H9 (cell line): ENCODE measurements around the gene PARP3. TPM values are rescaled to one million over a fixed set of nuclear protein-coding genes. Genes with fewer than 3 reads are reported as not detected.

Experiments
- DNase-seq: peaks from one replicate; pipeline ENCODE4 v3.0.0-alpha.2; 2017
- H2AFZ ChIP-seq: one replicate; pipeline ENCODE4 v1.6.1; 2013; ENCODE audit warnings: mild to moderate bottlenecking, low read length, control low read depth, moderate library complexity
- H2AK5ac ChIP-seq: 2 replicates; pipeline ENCODE4 v1.6.1; 2013; ENCODE audit warnings: low read length, control low read depth, mixed read lengths; ENCODE audit not compliant: insufficient read length
- H2BK120ac ChIP-seq: one replicate; pipeline ENCODE4 v1.6.1; 2013; ENCODE audit warnings: low read depth, mild to moderate bottlenecking, low read length, control low read depth, inconsistent platforms; ENCODE audit not compliant: poor library complexity, severe bottlenecking
- H2BK12ac ChIP-seq: 2 replicates; pipeline ENCODE4 v1.6.1; 2013; ENCODE audit warnings: low read length, control low read depth, mixed read lengths, low read depth; ENCODE audit not compliant: insufficient read length
- H2BK15ac ChIP-seq: 2 replicates; pipeline ENCODE4 v1.6.1; 2013; ENCODE audit warnings: low read depth, low read length, control low read depth
- H2BK20ac ChIP-seq: one replicate; pipeline ENCODE4 v1.6.1; 2013; ENCODE audit warnings: low read depth, mild to moderate bottlenecking, low read length, control low read depth, inconsistent platforms; ENCODE audit not compliant: poor library complexity, severe bottlenecking
- H2BK5ac ChIP-seq: 2 replicates; pipeline ENCODE4 v1.6.1; 2013; ENCODE audit warnings: low read length, control low read depth, mixed read lengths; ENCODE audit not compliant: insufficient read length
- H3K14ac ChIP-seq: 2 replicates; pipeline ENCODE4 v1.6.1; 2013; ENCODE audit warnings: low read length, control low read depth; ENCODE audit not compliant: insufficient read depth
- H3K18ac ChIP-seq: 2 replicates; pipeline ENCODE4 v1.6.1; 2013; ENCODE audit warnings: low read depth, mild to moderate bottlenecking, mixed read lengths, low read length, control low read depth; ENCODE audit not compliant: insufficient read length
- H3K23ac ChIP-seq: 2 replicates; pipeline ENCODE4 v1.6.1; 2013; ENCODE audit warnings: low read length, control low read depth, mixed read lengths, low read depth; ENCODE audit not compliant: insufficient read length
- H3K23me2 ChIP-seq: 2 replicates; pipeline ENCODE4 v1.6.1; 2013; ENCODE audit warnings: low read depth, mild to moderate bottlenecking, mixed read lengths, low read length, control low read depth; ENCODE audit not compliant: insufficient read length, poor library complexity, severe bottlenecking
- H3K27ac ChIP-seq: 2 replicates; pipeline ENCODE4 v1.5.1; 2013; ENCODE audit warnings: low read length, control low read depth, mixed read lengths, low read depth; ENCODE audit not compliant: insufficient read length
- H3K27me3 ChIP-seq: 2 replicates; pipeline ENCODE4 v1.6.1; 2013; ENCODE audit warnings: low read length, control low read depth, inconsistent platforms; ENCODE audit not compliant: insufficient read depth
- H3K4ac ChIP-seq: 2 replicates; pipeline ENCODE4 v1.6.1; 2013; ENCODE audit warnings: low read depth, mild to moderate bottlenecking, control low read depth, inconsistent platforms, low read length, moderate library complexity
- H3K4me1 ChIP-seq: 2 replicates; pipeline ENCODE4 v1.6.1; 2013; ENCODE audit warnings: low read length, control low read depth, inconsistent platforms; ENCODE audit not compliant: insufficient read depth
- H3K4me2 ChIP-seq: 2 replicates; pipeline ENCODE4 v1.6.1; 2013; ENCODE audit warnings: low read length, control low read depth, mixed read lengths; ENCODE audit not compliant: insufficient read length, insufficient read depth
- H3K56ac ChIP-seq: 2 replicates; pipeline ENCODE4 v1.6.1; 2013; ENCODE audit warnings: low read depth, mild to moderate bottlenecking, mixed read lengths, low read length, control low read depth; ENCODE audit not compliant: insufficient read length
- H3K79me1 ChIP-seq: 2 replicates; pipeline ENCODE4 v1.6.1; 2013; ENCODE audit warnings: low read depth, mild to moderate bottlenecking, moderate library complexity, low read length, control low read depth, inconsistent platforms; ENCODE audit not compliant: insufficient read depth, poor library complexity, severe bottlenecking
- H3K79me2 ChIP-seq: 2 replicates; pipeline ENCODE4 v1.6.1; 2013; ENCODE audit warnings: low read length, control low read depth, inconsistent platforms; ENCODE audit not compliant: insufficient read depth
- H3K9ac ChIP-seq: 2 replicates; pipeline ENCODE4 v1.6.1; 2013; ENCODE audit warnings: low read length, control low read depth, mixed read lengths; ENCODE audit not compliant: insufficient read length; ENCODE audit errors: extremely low read depth
- H3K9me3 ChIP-seq: one replicate; pipeline ENCODE4 v1.6.1; 2013; ENCODE audit warnings: low read depth, low read length, inconsistent platforms; ENCODE audit not compliant: control insufficient read depth
- H3T11ph ChIP-seq: one replicate; pipeline ENCODE4 v1.6.1; 2013; ENCODE audit warnings: mild to moderate bottlenecking, low read length, control low read depth, inconsistent platforms
- H4K20me1 ChIP-seq: one replicate; pipeline ENCODE4 v1.6.1; 2013; ENCODE audit not compliant: control insufficient read depth, insufficient read length, insufficient read depth
- H4K5ac ChIP-seq: 2 replicates; pipeline ENCODE4 v1.6.1; 2013; ENCODE audit warnings: low read depth, mild to moderate bottlenecking, mixed read lengths, low read length, control low read depth; ENCODE audit not compliant: insufficient read length
- H4K8ac ChIP-seq: replicated peaks from 2 replicates; pipeline ENCODE4 v1.6.1; 2013; ENCODE audit warnings: low read length, control low read depth, mixed read lengths, low read depth; ENCODE audit not compliant: insufficient read length
- H4K91ac ChIP-seq: 2 replicates; pipeline ENCODE4 v1.6.1; 2013; ENCODE audit warnings: low read depth, mild to moderate bottlenecking, moderate library complexity, mixed read lengths, low read length, control low read depth; ENCODE audit not compliant: insufficient read length
- H3K27ac Mint-ChIP-seq, 3 experiments: 2 replicates in 2 of 3; 3 replicates in 1 of 3; pipeline ENCODE4 v1.8.0; 2020 to 2021; ENCODE audit warnings: mixed read lengths in 3 of 3, mild to moderate bottlenecking in 1 of 3, moderate library complexity in 1 of 3
- H3K27me3 Mint-ChIP-seq: 2 replicates; pipeline ENCODE4 v1.8.0; 2021; ENCODE audit warnings: low read depth, mild to moderate bottlenecking, moderate library complexity, mixed read lengths
- H3K36me3 Mint-ChIP-seq, 3 experiments: 2 replicates in 2 of 3; 3 replicates in 1 of 3; pipeline ENCODE4 v1.8.0; 2020 to 2021; ENCODE audit warnings: low read depth in 3 of 3, mixed read lengths in 3 of 3; ENCODE audit not compliant: insufficient read depth in 1 of 3
- H3K4me1 Mint-ChIP-seq, 2 experiments: 2 replicates each; pipeline ENCODE4 v1.8.0; 2020; ENCODE audit warnings: mixed read lengths in 2 of 2
- H3K4me3 Mint-ChIP-seq, 2 experiments: 2 replicates in 1 of 2; 3 replicates in 1 of 2; pipeline ENCODE4 v1.8.0; 2020 to 2021; ENCODE audit warnings: mild to moderate bottlenecking in 2 of 2, mixed read lengths in 2 of 2, moderate library complexity in 1 of 2
- H3K9me3 Mint-ChIP-seq, 2 experiments: 2 replicates in 1 of 2; 3 replicates in 1 of 2; pipeline ENCODE4 v1.8.0; 2020; ENCODE audit warnings: mild to moderate bottlenecking in 2 of 2, mixed read lengths in 2 of 2, moderate library complexity in 1 of 2
- WGBS: extraction: QIAGEN DNeasy Blood & Tissue Kit; methylation state at CpG from one replicate; pipeline ENCODE4 v1.1.7; 2013; ENCODE audit warnings: missing lambda C conversion rate, low lambda C conversion rate, mixed read lengths; ENCODE audit not compliant: insufficient read length; ENCODE audit errors: extremely low coverage; 5-methylcytosine and 5-hydroxymethylcytosine counted together
- total RNA-seq: library from RNA; stranded (reverse); gene quantifications from 2 replicates; pipeline ENCODE4 v1.2.1, GENCODE V29; 2021
- TF ChIP-seq, protein P1 (sequence below): fragments of 200-600 bp; sonication (generic); conservative IDR thresholded peaks from 3 replicates; pipeline ENCODE4 v1.8.0; 2021; ENCODE audit warnings: antibody characterized with exemption, mild to moderate bottlenecking

PARP3 gene
- total RNA-seq, 1 experiment from 2014 or later, result 1.3 TPM

DNA sequence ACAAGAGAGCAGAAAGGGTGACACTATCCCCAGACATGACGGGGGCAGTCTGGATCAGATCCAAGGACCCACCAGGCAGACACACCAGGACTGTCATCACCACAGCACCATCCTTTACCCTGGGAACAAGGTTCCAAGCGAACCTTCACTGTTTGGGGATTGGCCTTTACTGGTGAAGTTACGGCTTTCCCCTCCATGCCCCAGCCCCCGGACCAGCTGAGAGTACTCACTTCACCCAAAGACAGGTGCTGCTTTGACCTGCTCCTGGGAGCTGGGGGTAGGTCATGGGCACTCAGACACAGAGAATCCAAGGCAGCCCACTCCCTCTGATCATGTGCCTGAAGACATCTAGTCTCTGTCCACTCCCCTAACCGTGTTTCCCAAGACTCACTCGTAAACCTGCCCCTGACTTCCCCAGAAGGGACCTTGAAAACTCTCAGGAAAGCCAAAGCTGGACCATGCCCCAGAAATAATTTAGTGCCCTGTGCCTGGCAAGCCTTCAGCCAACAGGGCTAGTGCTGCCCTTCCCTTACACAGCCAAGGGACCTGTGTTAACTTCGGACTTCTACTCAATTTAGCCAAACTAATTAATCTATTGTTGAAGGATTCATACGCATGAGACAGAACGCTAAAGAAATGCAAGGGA lies 3.3 kb upstream of the PARP3 start:
- Histone ChIP-seq H3K79me1 (peaks cover 14% of the 10 kb centered on the region), H3K9me3 (no peaks in the 10 kb centered on the region), H2BK12ac (no peak overlapping the region), H2BK120ac (no peak overlapping the region), H2BK20ac (no peak overlapping the region), H2AK5ac (no peak overlapping the region), H4K91ac (no peak overlapping the region), H3K4ac (no peak overlapping the region), H4K20me1 (no peaks in the 10 kb centered on the region), H4K5ac (no peak overlapping the region), H2BK15ac (no peak overlapping the region), H3K9ac (no peak overlapping the region), H3K27ac (no peak overlapping the region), H3K79me2 (peaks cover 10% of the 10 kb centered on the region), H3K23me2 (peaks cover 16% of the 10 kb centered on the region), H3K4me2 (no peak overlapping the region), H3K18ac (no peak overlapping the region), H4K8ac (no peak overlapping the region), H3K56ac (no peak overlapping the region), H3T11ph (no peak overlapping the region), H3K14ac (no peak overlapping the region), H2BK5ac (no peak overlapping the region), H3K23ac (no peak overlapping the region), H2AFZ (no peak overlapping the region), H3K27me3 (no peaks in the 10 kb centered on the region), H3K4me1 (0 out of 2 replicates have a peak, but pooled peaks cover 2% of the 10 kb centered on the region)
- no peak for DNase-seq
- TF ChIP-seq, protein P1, sequence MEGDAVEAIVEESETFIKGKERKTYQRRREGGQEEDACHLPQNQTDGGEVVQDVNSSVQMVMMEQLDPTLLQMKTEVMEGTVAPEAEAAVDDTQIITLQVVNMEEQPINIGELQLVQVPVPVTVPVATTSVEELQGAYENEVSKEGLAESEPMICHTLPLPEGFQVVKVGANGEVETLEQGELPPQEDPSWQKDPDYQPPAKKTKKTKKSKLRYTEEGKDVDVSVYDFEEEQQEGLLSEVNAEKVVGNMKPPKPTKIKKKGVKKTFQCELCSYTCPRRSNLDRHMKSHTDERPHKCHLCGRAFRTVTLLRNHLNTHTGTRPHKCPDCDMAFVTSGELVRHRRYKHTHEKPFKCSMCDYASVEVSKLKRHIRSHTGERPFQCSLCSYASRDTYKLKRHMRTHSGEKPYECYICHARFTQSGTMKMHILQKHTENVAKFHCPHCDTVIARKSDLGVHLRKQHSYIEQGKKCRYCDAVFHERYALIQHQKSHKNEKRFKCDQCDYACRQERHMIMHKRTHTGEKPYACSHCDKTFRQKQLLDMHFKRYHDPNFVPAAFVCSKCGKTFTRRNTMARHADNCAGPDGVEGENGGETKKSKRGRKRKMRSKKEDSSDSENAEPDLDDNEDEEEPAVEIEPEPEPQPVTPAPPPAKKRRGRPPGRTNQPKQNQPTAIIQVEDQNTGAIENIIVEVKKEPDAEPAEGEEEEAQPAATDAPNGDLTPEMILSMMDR, result no peak
- Mint-ChIP-seq H3K27ac (no peak overlapping the region), H3K4me3 (peak overlapping the region; percentile 12 to 56; a peak in 2 of 5 replicates), H3K27me3 (peaks cover 14% of the 10 kb centered on the region), H3K9me3 (no peaks in the 10 kb centered on the region; a peak in 1 of 5 replicates), H3K36me3 (peaks cover 47 to 64% (median 63%) of the 10 kb centered on the region in 3 experiments; a peak in 6 of 7 replicates), H3K4me1 (peaks cover 17 to 18% of the 10 kb centered on the region in 2 experiments)
- no CpG with 5 or more reads among the region's 9 CpGs for WGBS
